Endometrium (tissue), 2 donors: ENCODE results near the gene ING1.
"Not testable (repeated sequence)": the region's sequence is repeated elsewhere in the genome, so short reads cannot be mapped to it uniquely, and the experiment has no call there.

Experiments
- FAIRE-seq: peaks from 2 replicates; lab custom pipeline; 2012; peaks lifted over from hg19 to GRCh38; lab: Jason Lieb, UNC
- donor health status: control.
- donor health status: control.

The ING1 gene

DNA sequence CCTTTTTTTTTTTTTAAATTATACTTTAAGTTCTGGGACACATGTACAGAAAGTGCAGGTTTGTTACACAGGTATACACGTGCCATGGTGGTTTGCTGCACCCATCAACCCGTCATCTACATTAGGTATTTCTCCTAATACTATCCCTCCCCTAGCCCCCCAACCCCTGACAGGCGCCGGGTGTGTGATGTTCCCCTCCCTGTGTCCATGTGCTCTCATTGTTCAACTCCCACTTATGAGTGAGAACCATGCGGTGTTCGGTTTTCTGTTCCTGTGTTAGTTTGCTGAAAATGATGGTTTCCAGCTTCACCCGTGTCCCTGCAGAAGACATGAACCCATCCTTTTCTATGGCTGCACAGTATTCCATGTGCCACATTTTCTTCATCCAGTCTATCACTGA, 17.7 kb upstream of the ING1 start:
- not testable (repeated sequence) for FAIRE-seq

DNA sequence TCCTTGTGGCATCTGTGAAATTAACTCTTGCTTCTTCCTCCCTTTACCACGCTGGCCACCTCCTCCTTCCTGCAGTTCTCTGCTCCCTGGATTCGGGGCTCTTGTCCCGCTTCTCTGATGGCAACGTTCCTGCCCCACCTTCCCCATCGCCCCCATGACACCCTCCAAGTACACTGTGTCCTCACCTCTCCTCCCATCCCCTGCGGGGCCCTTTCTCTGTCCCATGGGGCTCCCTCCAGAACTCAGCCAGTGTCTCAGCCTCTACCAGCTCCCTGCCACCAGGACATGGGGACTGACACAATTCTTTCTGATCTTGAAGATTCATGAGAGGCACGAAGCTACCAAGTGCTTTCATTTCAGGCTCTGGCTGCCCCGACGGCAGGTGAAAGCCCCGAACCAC, 16.7 kb upstream of the ING1 start:
- FAIRE-seq, result no peak

DNA sequence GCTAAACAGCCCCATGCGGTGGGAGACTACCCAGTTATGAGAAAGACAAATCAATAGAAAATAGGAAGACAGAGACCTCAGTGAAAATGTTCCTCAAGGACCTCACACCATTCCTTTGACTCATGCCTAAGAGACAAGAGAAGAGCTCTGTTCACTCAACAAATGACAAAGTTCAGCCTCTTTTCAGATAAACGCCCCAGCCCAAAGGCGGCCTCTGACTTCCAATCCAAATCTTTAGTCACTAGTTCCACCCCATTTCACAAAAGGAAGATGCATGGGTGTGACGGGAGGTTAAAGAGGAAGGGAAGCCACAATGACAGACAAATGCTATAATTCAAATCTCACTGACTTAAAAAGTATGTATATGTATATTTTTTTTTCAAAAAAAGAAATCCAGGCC, 15.7 kb upstream of the ING1 start:
- no peak for FAIRE-seq

DNA sequence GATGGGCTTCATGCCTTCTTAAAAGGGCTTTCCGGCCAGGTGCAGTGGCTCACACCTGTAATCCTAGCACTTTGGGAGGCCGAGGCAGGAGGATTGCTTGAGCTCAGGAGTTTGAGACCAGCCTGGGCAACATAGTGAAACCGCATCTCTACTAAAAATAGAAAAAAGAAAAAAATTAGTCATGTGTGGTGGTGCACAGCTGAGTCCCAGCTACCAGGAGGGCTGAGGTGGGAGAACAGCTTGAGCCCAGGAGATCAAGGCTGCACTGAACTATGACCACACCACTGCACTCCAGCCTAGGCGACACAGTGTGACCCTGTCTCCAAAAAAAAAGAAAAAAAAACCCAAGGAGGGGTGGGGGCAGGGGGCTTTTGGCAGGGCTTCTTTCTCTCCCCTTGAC, 14.8 kb upstream of the ING1 start:
- FAIRE-seq, result no peak

DNA sequence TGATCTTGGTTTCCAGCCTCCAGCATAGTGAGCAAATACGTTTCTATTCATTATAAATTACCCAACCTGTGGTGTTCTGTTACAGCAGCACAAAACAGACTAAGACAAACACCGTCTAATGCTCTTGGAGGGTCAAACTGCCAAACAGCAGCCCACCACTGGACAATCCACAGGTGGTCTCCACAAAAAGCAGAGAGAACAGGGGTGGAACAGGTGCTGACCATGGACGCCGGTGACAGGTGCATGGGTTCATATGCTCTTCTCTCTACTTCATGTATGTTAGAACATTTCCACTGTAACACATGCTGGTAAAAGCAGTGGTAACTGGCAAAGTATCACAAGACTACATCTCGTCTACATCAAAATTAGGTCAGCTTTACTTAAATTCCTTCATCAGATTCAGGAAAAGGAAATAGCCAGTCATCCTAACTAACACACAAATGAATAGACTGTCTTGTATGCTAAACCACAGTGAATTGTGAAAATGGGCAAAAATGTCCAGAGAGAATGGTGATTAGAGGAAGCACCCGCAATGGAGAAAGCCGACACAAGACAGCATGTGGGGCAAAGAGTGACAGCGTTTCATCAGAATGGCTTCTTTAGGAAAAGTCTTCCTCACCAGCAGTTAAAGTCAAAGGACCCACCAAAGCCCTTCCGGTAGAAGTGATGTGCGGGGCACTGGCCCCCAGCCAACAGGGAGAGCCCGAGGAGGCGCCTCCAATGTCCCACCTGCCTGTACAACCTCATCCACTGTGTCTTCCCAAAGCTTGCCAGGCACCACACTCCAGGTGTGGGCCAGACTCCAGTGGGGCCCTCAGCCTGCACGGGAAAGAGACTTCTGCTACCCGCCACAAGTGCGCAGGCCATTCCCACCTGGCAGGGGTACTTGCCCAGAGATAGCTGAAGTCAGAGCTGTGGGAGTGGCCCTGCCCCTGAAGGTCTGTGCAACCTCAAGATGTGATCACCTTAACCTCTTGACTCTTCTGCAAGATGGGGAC, 14.1 kb upstream of the ING1 start:
- FAIRE-seq, result no peak

DNA sequence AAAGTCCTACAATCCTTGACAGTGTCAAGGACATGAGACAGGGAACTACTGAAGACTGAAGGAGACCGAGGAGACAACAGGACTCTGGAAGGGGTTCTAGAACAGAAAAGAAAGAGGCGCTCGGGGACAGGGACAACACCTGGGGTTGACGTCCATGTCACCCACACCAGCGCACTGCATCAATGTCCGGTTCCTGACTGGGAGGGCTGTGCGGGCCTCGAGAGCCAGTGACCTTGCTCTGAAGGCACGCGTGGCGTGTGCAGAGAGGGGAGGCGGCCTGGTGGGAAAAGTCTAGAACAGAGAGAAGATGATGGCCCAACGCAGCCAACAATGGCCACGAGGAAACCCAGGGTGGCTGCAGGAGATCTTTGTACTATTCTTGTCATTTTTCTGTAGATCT, 13.3 kb upstream of the ING1 start:
- no peak for FAIRE-seq

DNA sequence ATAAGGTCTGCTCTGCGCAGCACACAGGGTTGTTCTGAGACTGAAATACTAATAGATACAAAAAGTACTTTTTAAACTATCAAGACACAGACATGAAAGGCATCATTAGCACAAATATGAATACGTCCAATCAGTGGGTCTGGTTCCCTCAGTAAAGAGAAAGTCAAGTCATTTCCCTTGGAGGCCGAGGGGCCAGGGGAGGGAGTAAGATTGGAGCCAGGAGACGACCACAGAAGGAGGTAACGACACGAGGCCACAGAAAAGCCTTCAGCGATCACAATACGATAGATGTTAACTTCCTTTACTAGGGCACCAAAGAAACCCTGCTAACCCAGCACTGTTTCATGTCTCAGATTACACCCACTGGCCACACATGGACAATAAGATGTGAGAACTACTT, 12.9 kb upstream of the ING1 start:
- no peak for FAIRE-seq

DNA sequence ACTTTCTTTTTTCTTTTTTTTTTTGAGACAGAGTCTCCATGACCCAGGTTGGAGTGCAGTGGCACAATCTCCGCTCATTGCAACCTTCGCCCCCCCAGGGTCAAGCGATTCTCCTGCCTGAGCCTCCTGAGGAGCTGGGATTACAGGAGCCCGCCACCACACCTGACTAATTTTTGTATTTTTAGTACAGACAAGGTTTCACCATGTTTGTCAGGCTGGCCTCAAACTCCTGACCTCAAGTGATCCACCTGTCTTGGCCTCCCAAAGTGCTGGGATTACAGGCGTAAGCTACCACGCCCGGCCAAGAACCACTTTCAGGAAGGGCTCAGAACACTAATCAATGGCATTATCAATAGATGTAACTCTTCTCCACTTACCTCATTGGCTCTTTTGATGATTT, 12.4 kb upstream of the ING1 start:
- not testable (repeated sequence) for FAIRE-seq

DNA sequence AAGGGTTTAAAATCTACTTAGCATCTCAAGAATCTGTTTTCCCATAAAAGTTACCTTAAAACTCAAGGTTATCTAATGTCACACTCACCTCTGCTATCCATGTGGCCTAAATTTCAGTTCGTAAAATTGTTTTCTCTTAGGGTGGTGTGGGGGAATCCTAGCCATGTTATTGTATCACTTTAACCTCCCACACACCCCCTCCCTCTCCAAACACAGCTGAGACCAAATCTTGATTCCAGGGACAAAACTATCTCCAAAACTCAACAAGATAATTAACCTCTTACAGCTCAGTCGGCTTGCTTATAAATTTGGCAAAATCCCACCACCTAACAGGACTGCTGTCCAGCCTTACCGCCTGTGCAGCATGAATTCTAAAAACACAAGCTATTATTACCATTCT, 11.4 kb upstream of the ING1 start:
- no peak for FAIRE-seq

DNA sequence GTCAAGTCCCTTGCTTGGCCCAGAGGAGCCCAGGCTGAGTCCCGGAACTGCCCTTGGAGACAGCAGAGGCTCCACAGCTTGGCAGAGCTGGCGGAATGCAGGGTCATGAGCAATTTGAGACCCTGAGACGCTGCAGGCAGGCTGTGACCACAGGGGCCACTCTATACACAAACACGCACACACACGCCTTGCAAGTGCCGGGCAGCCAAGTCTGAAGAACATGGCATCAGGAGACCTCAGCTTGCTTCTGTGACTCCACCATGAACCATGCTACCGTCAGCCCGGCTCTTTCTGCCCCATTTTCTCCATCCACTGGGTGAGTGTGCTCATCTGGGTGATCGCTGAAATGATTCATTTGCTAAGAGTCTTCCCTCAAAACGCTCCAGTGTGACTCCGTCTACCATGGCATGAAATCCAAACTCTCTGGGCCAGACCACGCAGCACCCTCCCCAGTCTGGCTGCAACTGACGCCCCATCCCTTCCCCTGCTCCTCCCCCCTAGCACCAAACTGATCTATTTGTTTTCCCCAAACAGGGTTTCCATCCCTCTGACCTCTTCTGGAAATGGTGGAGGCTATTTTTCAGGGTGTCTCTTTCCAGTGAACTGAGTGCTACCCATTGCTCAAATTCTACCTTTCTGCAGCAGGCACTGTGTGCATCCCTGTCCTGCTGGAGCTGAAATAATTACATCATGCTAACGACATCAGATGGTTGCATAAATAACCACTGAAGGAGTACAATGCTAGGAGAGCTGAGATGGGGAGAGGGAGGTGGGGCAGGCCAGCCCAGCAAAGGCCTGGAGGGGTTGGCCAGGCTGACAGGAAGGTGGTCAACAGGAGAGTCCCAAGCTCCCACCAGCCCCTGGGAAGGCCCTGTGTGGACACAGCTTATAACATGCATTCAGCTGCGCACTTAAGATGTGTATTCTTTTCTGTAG, 10.6 kb upstream of the ING1 start:
- no peak for FAIRE-seq

DNA sequence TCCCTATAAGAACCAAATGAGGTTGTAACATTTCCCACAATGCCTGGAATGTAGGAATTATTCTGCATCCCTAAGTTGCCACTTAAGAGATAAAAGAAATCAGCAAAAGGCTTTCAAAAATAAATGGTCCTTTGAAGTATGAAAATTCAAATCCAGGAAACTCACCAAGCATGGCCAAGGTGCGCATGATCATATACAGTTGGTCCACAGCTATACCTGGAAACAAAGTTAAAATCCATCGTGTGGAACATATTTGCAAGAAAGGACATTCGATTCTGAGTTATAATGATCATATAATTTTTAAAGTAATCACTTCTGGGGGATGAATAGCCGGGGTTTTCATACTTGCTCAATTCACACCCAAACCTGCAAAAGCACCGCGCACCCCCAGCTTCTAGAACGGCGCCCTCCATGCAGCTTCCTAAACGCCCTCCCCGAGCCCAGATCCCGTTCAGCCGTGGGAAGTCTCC, 8.1 kb upstream of the ING1 start:
- no peak for FAIRE-seq

DNA sequence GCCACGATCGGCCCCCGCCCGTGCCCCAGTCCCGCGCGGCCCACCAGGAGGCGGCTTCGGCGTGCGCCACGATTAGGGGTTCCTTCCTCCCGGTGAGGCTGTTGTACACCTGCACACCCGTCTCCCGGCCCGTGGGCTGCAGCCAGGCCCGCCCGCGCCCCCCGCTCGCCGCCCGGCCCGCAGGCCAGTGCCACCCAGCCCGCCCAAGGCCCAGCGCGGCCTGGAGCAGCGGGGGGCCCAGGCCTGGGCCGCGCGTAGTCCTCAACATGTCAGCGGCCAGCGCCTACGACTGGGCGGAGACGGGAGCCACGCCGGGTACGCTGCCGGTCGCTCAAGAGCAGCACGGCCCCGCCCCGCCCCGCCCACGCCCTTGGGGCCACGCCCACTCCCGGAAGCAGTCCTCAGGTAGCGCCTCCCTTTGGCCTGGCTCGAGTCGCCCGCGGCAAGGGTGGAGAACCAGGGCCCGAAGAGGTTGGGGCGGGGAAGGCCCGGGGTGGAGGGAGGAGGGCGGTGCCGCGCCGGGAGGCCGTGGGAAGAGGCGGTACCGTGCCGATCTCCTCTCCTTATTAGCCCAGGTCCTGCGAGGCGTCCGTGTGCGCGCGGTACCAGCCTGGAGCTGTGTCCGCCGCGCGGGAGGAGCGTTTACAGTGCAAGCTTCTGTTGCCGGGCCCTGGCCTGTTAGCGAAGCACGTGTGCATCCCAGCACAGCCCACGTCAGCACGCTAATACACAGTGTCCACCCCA, 7.5 kb upstream of the ING1 start, which contains the start of gene CARS2:
CARS2 (minus strand) TSS at position 291 of the 744 bp plus-strand sequence; CDS start at position 268, 23 bp downstream.
- FAIRE-seq, result no peak

DNA sequence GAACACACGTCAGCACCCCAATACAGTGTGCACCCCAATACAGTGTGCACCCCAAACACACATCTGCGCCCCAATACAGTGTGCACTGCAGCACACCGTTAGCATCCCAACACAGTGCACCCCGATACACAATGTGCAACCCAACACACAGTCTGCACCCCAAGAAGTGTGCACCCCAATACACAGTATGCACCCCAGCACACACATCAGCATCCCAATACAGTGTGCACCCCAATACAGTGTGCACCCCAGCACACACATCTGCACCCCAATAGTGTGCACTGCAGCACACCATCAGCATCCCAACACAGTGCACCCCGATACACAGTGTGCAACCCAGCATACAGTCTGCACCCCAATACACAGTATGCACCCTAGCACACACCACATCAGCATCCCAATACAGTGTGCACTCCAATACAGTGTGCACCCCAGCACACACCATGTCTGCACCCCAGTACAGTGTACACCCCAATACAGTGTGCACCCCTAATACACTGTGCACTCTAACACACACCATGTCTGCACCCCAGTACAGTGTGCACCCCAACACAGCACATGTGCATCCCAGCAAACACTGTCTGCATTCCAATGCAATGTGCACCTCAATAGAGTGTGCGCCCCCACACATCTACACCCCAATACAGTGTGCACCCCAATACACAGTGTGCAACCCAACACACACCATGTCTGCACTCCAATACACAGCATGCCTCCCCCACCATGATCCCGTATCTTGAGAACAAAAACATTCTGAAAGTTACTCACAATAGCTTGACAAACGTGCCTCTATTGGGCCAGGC, 6.7 kb upstream of the ING1 start:
- no peak for FAIRE-seq

DNA sequence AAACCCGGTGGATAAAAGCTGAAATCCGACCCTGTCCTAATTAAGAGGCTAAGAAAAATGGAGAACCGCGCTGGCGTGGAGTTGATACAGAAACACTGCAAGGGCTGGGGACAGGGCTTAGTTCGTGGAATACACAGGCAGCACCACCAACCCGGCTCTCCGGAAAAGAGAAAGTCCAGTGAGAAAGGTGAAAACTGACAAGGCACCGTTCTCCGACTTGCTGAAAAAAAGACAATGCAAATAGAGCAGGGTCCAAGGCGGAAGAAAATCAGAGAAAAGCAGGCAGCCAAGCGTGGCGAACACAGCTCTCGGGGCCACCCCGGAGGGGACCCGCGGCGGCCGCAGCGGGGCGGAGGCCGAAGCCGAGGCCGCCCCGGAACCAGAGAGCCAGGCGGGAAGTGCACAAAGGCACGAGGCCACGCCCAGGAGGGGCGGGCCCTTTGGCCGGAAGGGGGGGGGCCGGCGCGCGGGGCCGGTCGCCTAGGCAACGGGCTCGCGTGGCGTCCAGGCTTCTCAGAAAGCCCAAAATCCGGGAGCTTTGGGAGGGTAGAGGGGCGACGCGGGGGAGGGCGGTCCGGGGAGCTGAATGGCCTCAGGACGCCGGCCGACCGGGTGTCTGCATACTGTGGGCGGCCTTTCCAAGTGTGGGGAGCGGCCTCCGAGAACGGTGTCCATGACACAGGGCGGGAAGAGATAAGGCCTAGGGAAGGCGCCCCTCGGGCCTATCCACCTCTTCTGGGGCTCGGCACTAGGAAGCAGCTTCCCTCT, 1.2 kb upstream of the ING1 start:
- FAIRE-seq, result no peak

DNA sequence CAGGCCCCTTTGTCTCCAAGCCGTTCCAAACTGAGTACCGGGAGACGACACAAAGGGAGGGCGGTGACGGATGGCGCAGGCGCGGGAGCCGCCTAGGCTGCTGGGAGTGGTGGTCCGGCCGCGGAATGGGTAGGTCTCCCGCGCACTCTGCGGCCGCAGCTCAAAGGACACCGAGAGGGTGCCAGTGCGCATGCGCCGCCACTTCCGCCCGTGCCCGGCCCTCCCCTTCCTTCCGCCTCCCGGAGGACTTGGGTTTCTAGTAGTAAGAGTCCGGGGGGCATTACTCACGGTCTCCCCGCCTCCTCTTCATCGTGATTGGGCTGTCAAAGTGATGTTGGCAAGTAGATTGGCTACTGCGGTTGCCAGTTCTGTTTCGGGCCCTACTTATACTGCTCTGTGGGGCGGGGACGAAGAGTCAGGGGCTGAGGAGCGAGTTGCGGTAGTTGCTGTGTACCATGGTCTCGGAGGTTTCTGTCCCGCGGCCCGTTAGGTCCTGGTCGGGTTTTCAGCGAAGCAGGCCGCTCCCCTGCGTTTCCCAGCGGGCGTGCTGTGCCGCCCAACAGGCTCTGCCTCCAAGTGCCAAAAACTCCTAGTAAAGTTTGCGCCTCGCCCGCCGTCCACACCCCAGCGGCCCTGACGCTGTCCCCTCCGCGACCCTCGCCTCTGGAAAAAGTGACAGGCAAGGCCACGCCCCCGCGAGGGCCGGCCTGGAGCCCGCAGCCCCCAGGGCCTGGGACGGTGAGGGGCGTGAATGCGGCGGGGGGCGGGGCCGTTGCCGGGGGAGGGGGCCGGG, 455 bp upstream of the ING1 start:
- FAIRE-seq, result peak; percentile 95

DNA sequence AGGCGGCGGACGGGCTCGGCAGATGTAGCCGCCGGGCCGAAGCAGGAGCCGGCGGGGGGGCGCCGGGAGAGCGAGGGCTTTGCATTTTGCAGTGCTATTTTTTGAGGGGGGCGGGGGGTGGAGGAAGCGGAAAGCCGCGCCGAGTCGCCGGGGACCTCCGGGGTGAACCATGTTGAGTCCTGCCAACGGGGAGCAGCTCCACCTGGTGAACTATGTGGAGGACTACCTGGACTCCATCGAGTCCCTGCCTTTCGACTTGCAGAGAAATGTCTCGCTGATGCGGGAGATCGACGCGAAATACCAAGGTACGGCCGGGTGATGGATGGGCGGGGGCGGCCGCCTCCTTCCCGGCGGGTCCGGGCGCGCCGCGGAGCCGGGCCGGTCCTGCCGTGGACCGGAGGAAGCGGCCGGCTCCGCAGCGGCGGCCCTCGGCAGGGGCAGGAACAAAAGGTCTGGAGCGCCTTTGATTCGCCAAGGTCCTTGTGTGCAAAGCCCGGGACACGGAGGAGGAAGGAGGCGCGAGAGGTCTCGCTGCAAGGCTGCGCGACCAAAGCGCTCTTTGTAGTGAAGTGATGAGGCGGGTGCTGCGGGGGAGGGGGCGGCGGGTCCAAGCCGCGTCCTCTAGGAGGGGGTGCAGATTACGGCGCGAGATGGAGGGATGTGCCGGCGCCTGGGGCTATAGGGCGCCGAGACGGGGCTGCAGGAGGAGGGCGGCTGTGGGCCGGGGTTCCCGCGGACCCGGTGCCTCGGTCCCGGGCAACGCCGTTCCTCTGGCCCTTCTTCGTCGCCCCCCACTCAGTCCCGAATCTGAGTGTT, 689 bp downstream of the ING1 start:
- FAIRE-seq, result no peak

DNA sequence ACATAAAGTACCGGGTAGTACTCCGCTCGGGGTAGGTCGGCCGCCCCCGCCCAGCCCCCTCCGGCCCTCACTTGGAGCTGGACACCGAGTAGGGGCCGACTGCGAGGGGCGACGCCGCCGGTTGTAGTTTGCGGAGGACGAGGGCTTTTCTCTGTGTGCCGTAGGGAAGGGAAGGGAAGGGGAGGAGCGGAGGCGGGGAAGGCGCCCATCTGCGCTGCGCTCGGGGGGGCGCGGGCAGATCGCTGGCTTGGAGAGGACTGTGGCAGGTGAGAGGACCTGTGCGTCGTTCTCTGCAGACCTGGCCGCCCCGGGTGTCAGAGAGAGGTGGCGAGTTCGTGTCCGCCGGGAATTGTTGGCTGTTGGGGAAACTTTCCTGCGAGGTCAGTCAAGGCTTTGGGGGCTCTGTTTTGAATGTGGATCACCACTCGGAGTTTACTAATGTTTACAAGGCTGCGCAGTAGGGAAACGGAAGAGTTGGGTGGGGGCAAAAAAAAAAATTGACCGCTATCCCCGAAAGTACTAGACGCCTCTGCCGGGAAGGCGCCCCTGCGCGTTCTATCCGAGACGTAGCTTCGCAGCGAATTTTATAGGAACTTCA, 1.4 kb downstream of the ING1 start:
- FAIRE-seq, result no peak
